Kidney (tissue), 14 donors: ENCODE measurements around the gene NKG7. TPM values are rescaled to one million over a fixed set of nuclear protein-coding genes. Genes with fewer than 3 reads are reported as not detected.

Experiments
- DNase-seq, 5 donors: peaks; one replicate each; pipeline ENCODE4 v3.0.0-alpha.2; 2013 to 2020
- FAIRE-seq: peaks from 2 replicates; lab custom pipeline; 2012; peaks lifted over from hg19 to GRCh38; lab: Jason Lieb, UNC
- H3K27ac ChIP-seq, 2 donors: one replicate each; pipeline ENCODE4 v1.7.0; 2013; ENCODE audit warnings: low read depth in 2 of 2, low read length in 2 of 2, inconsistent platforms in 1 of 2
- H3K27me3 ChIP-seq: one replicate; pipeline ENCODE4 v1.7.1; 2013; ENCODE audit warnings: low read length, inconsistent platforms; ENCODE audit not compliant: control insufficient read depth, insufficient read depth
- H3K36me3 ChIP-seq, 3 donors: one replicate each; pipeline versions ENCODE4 v1.7.0 to v1.7.1; 2013; ENCODE audit warnings: low read length in 3 of 3, control low read depth in 1 of 3, inconsistent platforms in 1 of 3; ENCODE audit not compliant: insufficient read depth in 3 of 3, control insufficient read depth in 2 of 3
- H3K4me1 ChIP-seq, 3 donors: one replicate each; pipeline versions ENCODE4 v1.7.0 to v1.7.1; 2013; ENCODE audit warnings: low read length in 3 of 3, inconsistent platforms in 1 of 3, low read depth in 1 of 3; ENCODE audit not compliant: control insufficient read depth in 2 of 3, insufficient read depth in 2 of 3
- H3K4me3 ChIP-seq, 3 donors: one replicate each; pipeline versions ENCODE4 v1.7.0 to v1.8.1; 2013; ENCODE audit warnings: low read length in 3 of 3, control low read depth in 1 of 3, inconsistent platforms in 1 of 3
- H3K9ac ChIP-seq, 3 donors: one replicate each; pipeline versions ENCODE4 v1.7.0 to v1.7.1; 2013; ENCODE audit warnings: low read length in 3 of 3, control low read depth in 1 of 3, inconsistent platforms in 1 of 3
- H3K9me3 ChIP-seq, 3 donors: one replicate each; pipeline versions ENCODE4 v1.7.0 to v1.7.1; 2013; ENCODE audit warnings: low read length in 3 of 3, control low read depth in 1 of 3, inconsistent platforms in 1 of 3; ENCODE audit not compliant: control insufficient read depth in 2 of 3, insufficient read depth in 1 of 3
- CTCF ChIP-seq: IDR thresholded peaks from 3 replicates; pipeline ENCODE4 v1.5.1; 2012; ENCODE audit warnings: mild to moderate bottlenecking, moderate library complexity, borderline replicate concordance; ENCODE audit not compliant: insufficient read depth; ENCODE audit errors: extremely low read depth
- intact Hi-C: fragments of 100-400 bp; cut with DNase I; formaldehyde crosslinking; loops from one replicate; pipeline ENCODE4 v1.11.1; 2022
- polyA plus RNA-seq: library from polyadenylated mRNA; stranded (reverse); fragments of 350-450 nt; fragmentation: Illumina TruSeq; extraction: RNeasy Lipid Tissue Mini Kit (QIAGEN cat#74804); gene quantifications from one replicate; pipeline ENCODE4 v1.2.3, GENCODE V29; 2014; ENCODE audit warnings: low read depth, low replicate concordance; ENCODE audit not compliant: insufficient read depth
- total RNA-seq: library from RNA; stranded (reverse); fragmentation: NEBNext Ultra II Directional; extraction: Animal tissue kit (Norgen Biotek cat#: 25700); gene quantifications from one replicate; pipeline ENCODE4 v1.2.1, GENCODE V29; 2021
- donor health status: control.
- donor health status: control.
- donor health status: control.
- donor health status: control.
- donor health status: control.
- donor health status: DM: yes; HTN: yes; CAD: no.
- donor health status: Normal renal cell carcinoma (clear cell type).

The NKG7 gene
- total and polyA plus RNA-seq, 2 donors from 2014 or later: 3.5 to 7.9 TPM

- H3K4me1 ChIP-seq: peaks cover 0 to 17% (median 5%) of the 10 kb centered on the region in 3 donors
- FAIRE-seq (no peak), DNase-seq (peak in 3 of 5 donors; percentile 33 to 70 (median 56))
- intact Hi-C loops: no loop called here
- peak overlapping the region; percentile 94 to 97 for H3K27ac ChIP-seq
- no peak for TF ChIP-seq CTCF
- no peaks in the 10 kb centered on the region for H3K9me3 ChIP-seq
- H3K36me3 ChIP-seq: no peaks in the 10 kb centered on the region
- peak overlapping the region; percentile 78 to 95 (median 94) for H3K4me3 ChIP-seq
- H3K27me3 ChIP-seq: no peaks in the 10 kb centered on the region
- peak overlapping the region; percentile 78 to 90 (median 85) for H3K9ac ChIP-seq
These were observed 7.1 kb downstream of the NKG7 start for GRCh38 chr19:51365211-51365964.

- DNase-seq (no peak), FAIRE-seq (no peak)
- H3K9me3 ChIP-seq: no peaks in the 10 kb centered on the region
- intact Hi-C loops: no loop called here
- H3K27ac ChIP-seq: no peak overlapping the region
- peak overlapping the region in 1 of 3 donors; percentile 40 for H3K9ac ChIP-seq
- H3K27me3 ChIP-seq: no peaks in the 10 kb centered on the region
- no peak for TF ChIP-seq CTCF
- peaks cover 0 to 17% (median 5%) of the 10 kb centered on the region in 3 donors for H3K4me1 ChIP-seq
- no peak overlapping the region for H3K4me3 ChIP-seq
- no peaks in the 10 kb centered on the region for H3K36me3 ChIP-seq
These were observed 8.0 kb downstream of the NKG7 start for GRCh38 chr19:51364200-51365106.

- no peak for TF ChIP-seq CTCF
- no peak overlapping the region for H3K4me3 ChIP-seq
- intact Hi-C loops: no loop called here
These were observed 11.2 kb downstream of the NKG7 start for GRCh38 chr19:51361239-51361638.

More at GRCh38 chr19:51361239-51361638, 11.2 kb downstream of the NKG7 start:
- Histone ChIP-seq H3K27ac (no peak overlapping the region), H3K36me3 (no peaks in the 10 kb centered on the region), H3K9me3 (no peaks in the 10 kb centered on the region), H3K4me1 (peaks cover 0 to 15% (median 5%) of the 10 kb centered on the region in 3 donors), H3K9ac (no peak overlapping the region), H3K27me3 (no peaks in the 10 kb centered on the region)
- DNase-seq (no peak), FAIRE-seq (no peak)
